ENCODE measurements around the gene STX18. TPM values are rescaled to one million over a fixed set of nuclear protein-coding genes. Genes with fewer than 3 reads are reported as not detected.

STX18 gene
- total RNA-seq, 1 donor from 2014 or later = 17.3 TPM

- no peak overlapping the region for H3K27ac ChIP-seq (replicated peaks)
- H3K36me3 ChIP-seq = no peaks in the 10 kb centered on the region
- no peaks in the 10 kb centered on the region for H3K9me3 ChIP-seq (replicated peaks)
- no peak for DNase-seq
- no peak for TF ChIP-seq CTCF (IDR thresholded peaks at IDR 0.05; ENCODE audit: borderline replicate concordance)
- intact Hi-C loops (cut with micrococcal nuclease) = no loop called here
- peaks cover 56% of the 10 kb centered on the region for H3K27me3 ChIP-seq (ENCODE audit: low read depth)
- no peaks in the 10 kb centered on the region for H3K4me1 ChIP-seq
- no peak overlapping the region for H3K4me3 ChIP-seq
Measured at GRCh38 chr4:4408132-4408523, 133.7 kb downstream of the STX18 start.

- TF ChIP-seq CTCF (IDR thresholded peaks at IDR 0.05; ENCODE audit: borderline replicate concordance) = no peak
- peaks cover 62% of the 10 kb centered on the region for H3K27me3 ChIP-seq (ENCODE audit: low read depth)
- no peak for DNase-seq
- H3K9me3 ChIP-seq (replicated peaks) = no peaks in the 10 kb centered on the region
- no peaks in the 10 kb centered on the region for H3K4me1 ChIP-seq
- no peak overlapping the region for H3K27ac ChIP-seq (replicated peaks)
- H3K4me3 ChIP-seq = no peak overlapping the region
- H3K36me3 ChIP-seq = no peaks in the 10 kb centered on the region
- intact Hi-C loops (cut with micrococcal nuclease) = no loop called here
Measured at GRCh38 chr4:4407299-4408131, 134.3 kb downstream of the STX18 start.

DNA sequence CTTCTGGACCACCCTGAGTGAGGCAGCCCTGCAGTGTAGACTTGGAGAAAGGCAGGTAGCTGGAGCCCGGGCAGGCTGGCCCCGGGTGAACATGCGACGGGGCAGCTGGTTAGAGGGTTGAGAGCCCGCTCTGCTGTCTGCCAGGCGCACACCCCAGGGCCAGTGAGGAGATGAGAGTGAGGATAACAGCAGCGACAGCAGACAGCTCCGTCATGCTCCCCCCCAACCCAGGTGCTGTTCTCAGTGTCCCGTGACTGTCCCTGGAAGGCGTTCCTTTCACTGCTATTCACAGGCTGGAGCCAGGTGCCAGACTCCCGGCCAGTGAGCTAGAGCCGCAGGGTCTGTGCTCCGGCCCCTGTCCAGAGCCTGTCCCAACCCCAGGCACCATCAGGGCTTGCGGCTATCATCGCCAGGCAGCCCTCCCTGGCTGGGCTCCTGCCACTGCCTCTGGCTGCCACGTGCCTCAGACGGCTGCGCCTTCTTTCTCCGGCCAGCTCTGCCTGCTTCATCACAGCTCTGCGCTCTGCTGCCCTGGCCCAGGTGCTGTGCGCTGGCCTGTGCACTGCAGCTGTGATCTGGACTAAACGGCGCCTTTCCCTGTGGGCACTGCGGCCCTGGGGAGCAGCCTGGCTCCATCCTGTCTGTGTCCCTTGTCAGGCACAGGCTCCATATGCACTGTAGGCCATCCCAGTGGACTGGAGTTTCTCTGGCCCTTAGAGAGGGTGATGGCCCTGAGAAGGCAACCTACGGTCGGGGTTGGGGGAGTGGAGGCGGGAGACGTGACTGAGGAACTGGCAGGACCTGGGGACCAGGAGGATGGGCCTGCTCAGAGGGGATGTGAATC lies 135.2 kb downstream of the STX18 start:
- Histone ChIP-seq H3K4me3 (no peak overlapping the region), H3K27ac (replicated peaks) (no peak overlapping the region), H3K4me1 (no peaks in the 10 kb centered on the region), H3K27me3 (ENCODE audit: low read depth) (peaks cover 68% of the 10 kb centered on the region), H3K36me3 (no peaks in the 10 kb centered on the region), H3K9me3 (replicated peaks) (no peaks in the 10 kb centered on the region)
- intact Hi-C loops (cut with micrococcal nuclease) = no loop called here
- no peak for TF ChIP-seq CTCF (IDR thresholded peaks at IDR 0.05; ENCODE audit: borderline replicate concordance)
- no peak for DNase-seq

DNA sequence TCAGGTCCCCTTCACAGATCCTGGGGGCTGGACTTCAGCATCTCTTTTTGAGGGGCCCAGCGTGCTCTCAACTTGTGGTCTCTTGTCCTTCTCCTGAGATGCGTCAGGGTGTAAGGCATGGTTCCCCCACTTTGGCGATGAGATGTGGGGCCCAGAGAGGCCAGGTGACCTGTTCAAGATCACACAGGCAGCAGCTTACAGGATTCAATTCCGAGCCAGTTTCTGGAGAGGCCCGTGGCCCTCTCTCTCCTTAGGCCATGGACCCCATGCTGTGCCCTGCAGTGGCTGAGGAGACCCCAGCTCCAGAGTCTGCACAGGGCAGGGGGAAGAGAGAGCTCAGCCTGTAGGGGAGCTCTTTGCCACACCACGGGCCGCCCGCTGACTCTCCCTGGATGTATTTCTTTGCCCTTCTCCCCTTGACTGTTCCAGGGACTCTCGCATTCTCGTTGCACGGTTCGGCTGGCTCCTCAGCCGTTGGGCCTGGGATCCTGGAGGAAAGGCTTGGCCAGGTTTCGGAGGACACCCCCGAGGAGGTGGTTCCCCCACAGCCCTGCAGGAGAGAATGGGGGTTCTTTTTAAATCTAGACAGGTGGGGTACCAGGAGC lies 136.4 kb downstream of the STX18 start:
- intact Hi-C loops (cut with micrococcal nuclease) = no loop called here
- no peak overlapping the region for H3K4me3 ChIP-seq
- no peaks in the 10 kb centered on the region for H3K4me1 ChIP-seq
- no peak for DNase-seq
- no peak for TF ChIP-seq CTCF (IDR thresholded peaks at IDR 0.05; ENCODE audit: borderline replicate concordance)
- peaks cover 78% of the 10 kb centered on the region for H3K27me3 ChIP-seq (ENCODE audit: low read depth)
- H3K27ac ChIP-seq (replicated peaks) = no peak overlapping the region
- peaks cover 4% of the 10 kb centered on the region for H3K9me3 ChIP-seq (replicated peaks)
- H3K36me3 ChIP-seq = no peaks in the 10 kb centered on the region

- no peaks in the 10 kb centered on the region for H3K4me1 ChIP-seq
- no peak overlapping the region for H3K4me3 ChIP-seq
- intact Hi-C loops (cut with micrococcal nuclease) = no loop called here
- no peak for DNase-seq
- peaks cover 13% of the 10 kb centered on the region for H3K9me3 ChIP-seq (replicated peaks)
- H3K27me3 ChIP-seq (ENCODE audit: low read depth) = peaks cover 92% of the 10 kb centered on the region
- TF ChIP-seq CTCF (IDR thresholded peaks at IDR 0.05; ENCODE audit: borderline replicate concordance) = no peak
- no peaks in the 10 kb centered on the region for H3K36me3 ChIP-seq
- H3K27ac ChIP-seq (replicated peaks) = no peak overlapping the region
Measured at GRCh38 chr4:4402966-4403365, 138.9 kb downstream of the STX18 start.
